Ishikawa (cell line): ENCODE results near the gene SLAIN2.

ENCODE experiments used
- CEBPB ChIP-seq: IDR thresholded peaks from 2 replicates; pipeline ENCODE4 v1.6.1; 2012
- CREB1 ChIP-seq: IDR thresholded peaks from 2 replicates; pipeline ENCODE4 v1.6.1; 2012; ENCODE audit warnings: low read depth
- EGR1 ChIP-seq: IDR thresholded peaks from 2 replicates; pipeline ENCODE4 v1.6.1; 2012
- EP300 ChIP-seq: IDR thresholded peaks from 2 replicates; pipeline ENCODE4 v1.6.1; 2012; ENCODE audit warnings: borderline replicate concordance
- FOXM1 ChIP-seq: IDR thresholded peaks from 2 replicates; pipeline ENCODE4 v1.6.1; 2012; ENCODE audit warnings: low read depth, borderline replicate concordance
- NFIC ChIP-seq: IDR thresholded peaks from 2 replicates; pipeline ENCODE4 v1.6.1; 2012
- RAD21 ChIP-seq: IDR thresholded peaks from 2 replicates; pipeline ENCODE4 v1.6.1; 2012; ENCODE audit warnings: low read depth
- TAF1 ChIP-seq: IDR thresholded peaks from 2 replicates; pipeline ENCODE4 v1.6.1; 2012; ENCODE audit warnings: low read depth, mild to moderate bottlenecking
- TCF12 ChIP-seq: IDR thresholded peaks from 2 replicates; pipeline ENCODE4 v1.6.1; 2012; ENCODE audit warnings: low read depth
- TEAD4 ChIP-seq: IDR thresholded peaks from 2 replicates; pipeline ENCODE4 v1.6.1; 2012
- YY1 ChIP-seq: IDR thresholded peaks from 2 replicates; pipeline ENCODE4 v1.6.1; 2012; ENCODE audit warnings: low read depth
- ZBTB7A ChIP-seq: IDR thresholded peaks from 2 replicates; pipeline ENCODE4 v1.6.1; 2012; ENCODE audit warnings: low read depth
- TF ChIP-seq, protein P1 (sequence below): IDR thresholded peaks from 2 replicates; pipeline ENCODE4 v1.6.1; 2012
- TF ChIP-seq, protein P2 (sequence below): IDR thresholded peaks from 2 replicates; pipeline ENCODE4 v1.6.1; 2012
- TF ChIP-seq, protein P3 (sequence below): IDR thresholded peaks from 2 replicates; pipeline ENCODE4 v1.6.1; 2012; ENCODE audit warnings: low read depth, mild to moderate bottlenecking

Gene SLAIN2

DNA sequence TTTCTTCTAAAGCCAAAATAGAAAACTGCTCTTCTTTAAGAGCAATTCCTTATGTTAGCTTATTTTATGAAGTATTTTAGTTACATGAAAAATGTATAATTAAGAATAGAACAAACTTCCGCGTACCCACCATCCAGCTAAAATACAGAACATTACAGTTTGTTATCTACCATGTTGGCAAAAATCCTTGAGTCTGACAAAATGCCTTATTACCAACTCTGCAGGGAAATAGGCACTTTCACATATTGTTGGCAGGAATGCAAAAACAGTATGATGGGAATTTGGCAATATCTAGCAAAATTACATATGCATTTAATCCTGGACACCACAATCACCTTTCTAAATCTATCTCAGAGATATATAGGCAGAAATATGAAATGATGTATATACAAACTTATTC is 32.4 kb upstream of the SLAIN2 start:
- TF ChIP-seq NFIC (no peak), TCF12 (no peak), EP300 (no peak), TAF1 (no peak), CREB1 (no peak), ZBTB7A (no peak), FOXM1 (no peak)
- TF ChIP-seq, protein P1, sequence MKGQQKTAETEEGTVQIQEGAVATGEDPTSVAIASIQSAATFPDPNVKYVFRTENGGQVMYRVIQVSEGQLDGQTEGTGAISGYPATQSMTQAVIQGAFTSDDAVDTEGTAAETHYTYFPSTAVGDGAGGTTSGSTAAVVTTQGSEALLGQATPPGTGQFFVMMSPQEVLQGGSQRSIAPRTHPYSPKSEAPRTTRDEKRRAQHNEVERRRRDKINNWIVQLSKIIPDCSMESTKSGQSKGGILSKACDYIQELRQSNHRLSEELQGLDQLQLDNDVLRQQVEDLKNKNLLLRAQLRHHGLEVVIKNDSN, result no peak
- TF ChIP-seq, protein P2, sequence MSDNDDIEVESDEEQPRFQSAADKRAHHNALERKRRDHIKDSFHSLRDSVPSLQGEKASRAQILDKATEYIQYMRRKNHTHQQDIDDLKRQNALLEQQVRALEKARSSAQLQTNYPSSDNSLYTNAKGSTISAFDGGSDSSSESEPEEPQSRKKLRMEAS, result no peak

DNA sequence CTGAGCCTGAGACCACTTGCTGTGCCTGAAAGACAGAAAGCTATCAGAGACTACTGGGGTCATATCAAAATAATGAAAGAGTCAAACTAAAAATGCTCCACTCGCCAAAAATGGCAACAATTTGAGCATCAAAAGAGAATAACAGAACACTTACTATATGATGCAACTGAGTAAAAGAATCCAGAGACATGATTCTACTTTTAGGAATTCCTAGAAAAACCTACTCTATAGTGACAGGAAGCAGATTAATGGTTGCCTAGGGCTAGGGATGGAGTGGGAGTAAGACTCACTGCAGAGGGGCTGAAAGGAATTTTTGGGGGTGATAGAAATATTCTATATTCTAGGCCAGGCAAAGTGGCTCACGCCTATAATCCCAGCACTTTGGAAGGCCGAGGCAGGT is 29.4 kb upstream of the SLAIN2 start:
- TF ChIP-seq ZBTB7A (no peak), TEAD4 (no peak), FOXM1 (no peak), EP300 (no peak), CREB1 (no peak), RAD21 (no peak), TCF12 (no peak), YY1 (no peak), EGR1 (no peak), TAF1 (no peak), CEBPB (no peak), NFIC (no peak)
- TF ChIP-seq, protein P1, result no peak
- TF ChIP-seq, protein P3, sequence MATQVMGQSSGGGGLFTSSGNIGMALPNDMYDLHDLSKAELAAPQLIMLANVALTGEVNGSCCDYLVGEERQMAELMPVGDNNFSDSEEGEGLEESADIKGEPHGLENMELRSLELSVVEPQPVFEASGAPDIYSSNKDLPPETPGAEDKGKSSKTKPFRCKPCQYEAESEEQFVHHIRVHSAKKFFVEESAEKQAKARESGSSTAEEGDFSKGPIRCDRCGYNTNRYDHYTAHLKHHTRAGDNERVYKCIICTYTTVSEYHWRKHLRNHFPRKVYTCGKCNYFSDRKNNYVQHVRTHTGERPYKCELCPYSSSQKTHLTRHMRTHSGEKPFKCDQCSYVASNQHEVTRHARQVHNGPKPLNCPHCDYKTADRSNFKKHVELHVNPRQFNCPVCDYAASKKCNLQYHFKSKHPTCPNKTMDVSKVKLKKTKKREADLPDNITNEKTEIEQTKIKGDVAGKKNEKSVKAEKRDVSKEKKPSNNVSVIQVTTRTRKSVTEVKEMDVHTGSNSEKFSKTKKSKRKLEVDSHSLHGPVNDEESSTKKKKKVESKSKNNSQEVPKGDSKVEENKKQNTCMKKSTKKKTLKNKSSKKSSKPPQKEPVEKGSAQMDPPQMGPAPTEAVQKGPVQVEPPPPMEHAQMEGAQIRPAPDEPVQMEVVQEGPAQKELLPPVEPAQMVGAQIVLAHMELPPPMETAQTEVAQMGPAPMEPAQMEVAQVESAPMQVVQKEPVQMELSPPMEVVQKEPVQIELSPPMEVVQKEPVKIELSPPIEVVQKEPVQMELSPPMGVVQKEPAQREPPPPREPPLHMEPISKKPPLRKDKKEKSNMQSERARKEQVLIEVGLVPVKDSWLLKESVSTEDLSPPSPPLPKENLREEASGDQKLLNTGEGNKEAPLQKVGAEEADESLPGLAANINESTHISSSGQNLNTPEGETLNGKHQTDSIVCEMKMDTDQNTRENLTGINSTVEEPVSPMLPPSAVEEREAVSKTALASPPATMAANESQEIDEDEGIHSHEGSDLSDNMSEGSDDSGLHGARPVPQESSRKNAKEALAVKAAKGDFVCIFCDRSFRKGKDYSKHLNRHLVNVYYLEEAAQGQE, result no peak
- TF ChIP-seq, protein P2, result no peak

DNA sequence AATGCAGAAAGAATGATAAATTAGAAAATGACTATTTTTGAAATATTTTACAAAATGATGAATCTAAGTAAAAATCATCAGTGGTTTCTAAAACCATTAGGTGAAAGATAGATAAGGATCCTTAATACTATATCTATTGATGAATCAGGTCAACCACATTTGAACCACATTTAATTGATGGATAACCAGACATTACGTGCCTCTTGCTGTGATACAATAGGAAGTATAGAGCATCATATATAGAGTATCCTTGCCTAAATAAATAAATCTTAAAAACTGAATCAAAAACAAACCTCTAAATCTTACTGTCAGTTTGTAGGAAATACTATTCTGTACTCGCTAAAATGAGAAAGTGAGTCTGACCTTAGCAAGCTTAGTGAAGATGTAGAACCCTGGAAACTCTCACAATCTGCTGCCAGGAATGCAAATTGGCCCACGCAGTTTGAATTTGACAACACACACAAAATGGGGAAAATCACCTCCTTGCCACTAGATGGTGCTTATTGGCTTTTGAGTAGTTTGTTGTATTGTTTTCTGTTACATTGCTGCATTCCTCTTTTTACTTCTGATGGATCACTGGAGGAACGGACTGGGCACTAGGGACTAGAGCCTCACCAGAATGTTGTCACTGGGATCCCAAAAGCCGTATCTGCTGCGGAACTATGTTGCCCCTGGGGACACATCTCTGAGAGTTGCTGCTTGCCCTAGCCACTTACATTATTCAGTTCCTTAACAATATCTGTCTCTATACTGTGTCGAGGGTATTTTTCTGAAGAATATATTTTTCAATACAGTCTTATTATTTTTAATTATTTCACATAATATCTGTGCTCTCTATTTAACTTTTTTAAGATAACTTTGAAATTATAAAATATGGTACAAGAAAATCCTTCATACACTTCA is 25.4 kb upstream of the SLAIN2 start:
- TF ChIP-seq TEAD4, result 0 out of 2 replicates have a peak, but pooled peaks have one; percentile 53
- TF ChIP-seq CREB1, result no peak
- TF ChIP-seq RAD21, result peak; percentile 86
- TF ChIP-seq, protein P3, result no peak
- TF ChIP-seq EP300, result no peak

DNA sequence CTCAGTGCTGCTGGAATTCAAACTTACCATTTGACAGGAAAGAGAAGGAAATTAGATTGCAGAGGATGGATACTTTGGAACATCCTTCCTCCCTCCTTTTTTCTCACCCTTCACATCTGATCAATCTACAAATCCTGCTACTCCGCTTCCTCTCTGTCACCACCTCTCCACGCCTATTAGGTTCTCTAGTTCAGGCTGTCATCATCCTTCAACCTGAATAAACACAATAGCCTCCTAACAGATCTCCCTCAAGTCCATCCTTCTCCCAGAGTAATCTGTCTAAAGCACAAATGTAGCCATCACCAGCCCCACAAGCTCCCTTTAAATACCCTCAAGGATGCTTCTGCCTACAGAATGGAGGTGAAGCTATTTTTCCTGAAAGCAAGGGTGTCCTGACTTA is 20.0 kb upstream of the SLAIN2 start:
- TF ChIP-seq ZBTB7A (no peak), TEAD4 (no peak), CEBPB (no peak), EP300 (no peak), YY1 (no peak), RAD21 (no peak), FOXM1 (no peak), TAF1 (no peak)
- TF ChIP-seq, protein P3, result no peak
- TF ChIP-seq, protein P2, result no peak
